Stomach (tissue), 9 donors: Measurements from ENCODE around the gene SLC22A17. TPM values are rescaled to one million over a fixed set of nuclear protein-coding genes. Genes with fewer than 3 reads are reported as not detected.

Experiments
- DNase-seq, 2 donors: peaks; one replicate each; pipeline versions ENCODE4 v3.0.0 to v3.0.0-alpha.2; 2013 to 2019
- H3K27ac ChIP-seq, 5 donors: fragments of 200-600 bp in 4 of 5; sonication (generic) in 4 of 5; one replicate each; pipeline ENCODE4 v1.5.1; 2013 to 2019; ENCODE audit warnings: mild to moderate bottlenecking in 1 of 5, moderate library complexity in 1 of 5
- H3K27me3 ChIP-seq, 3 donors: fragments of 200-600 bp; sonication (generic); one replicate each; pipeline ENCODE4 v1.5.1; 2017 to 2019; ENCODE audit warnings: mixed run types in 1 of 3
- H3K36me3 ChIP-seq, 4 donors: fragments of 200-600 bp; sonication (generic); 1 replicate in 3 of 4; 2 replicates in 1 of 4; pipeline ENCODE4 v1.5.1; 2016 to 2019
- H3K4me1 ChIP-seq, 4 donors: fragments of 200-600 bp; sonication (generic); one replicate each; pipeline ENCODE4 v1.5.1; 2016 to 2019
- H3K4me3 ChIP-seq, 4 donors: fragments of 200-600 bp; sonication (generic) in 3 of 4; one replicate each; pipeline ENCODE4 v1.5.1; 2016 to 2019; ENCODE audit warnings: mild to moderate bottlenecking in 1 of 4
- H3K9me3 ChIP-seq, 4 donors: fragments of 200-600 bp; sonication (generic); one replicate each; pipeline ENCODE4 v1.5.1; 2016 to 2019
- EP300 ChIP-seq: sonication (generic); formaldehyde crosslinking; IDR thresholded peaks from one replicate; pipeline ENCODE4 v1.6.1; 2017; ENCODE audit warnings: antibody characterized with exemption
- POLR2A ChIP-seq, 4 donors: fragments of 450-650 bp; IDR thresholded peaks; one replicate each; pipeline ENCODE4 v1.6.1; 2016; ENCODE audit warnings: antibody characterized with exemption in 4 of 4, control low read depth in 2 of 4, mild to moderate bottlenecking in 1 of 4, moderate library complexity in 1 of 4
- POLR2AphosphoS5 ChIP-seq, 3 donors: sonication (generic); formaldehyde crosslinking; IDR thresholded peaks; one replicate each; pipeline ENCODE4 v1.6.1; 2016; ENCODE audit warnings: antibody characterized with exemption in 3 of 3
- WGBS, 5 donors: extraction: QIAGEN DNeasy Blood & Tissue Kit in 3 of 5; methylation state at CpG; one replicate each; pipeline versions ENCODE4 v1.1.5 to v1.1.7; 2013 to 2018; 5-methylcytosine and 5-hydroxymethylcytosine counted together
- intact Hi-C: fragments of 100-400 bp; cut with DNase I; formaldehyde crosslinking; loops from one replicate; pipeline ENCODE4 v1.15.1; 2023; ENCODE audit warnings: low total_unique reads
- polyA plus RNA-seq, 3 donors: library from polyadenylated mRNA; stranded (reverse); fragments of 200-250 nt; gene quantifications; one replicate each; pipeline ENCODE4 v1.2.3, GENCODE V29; 2013
- total RNA-seq, 5 donors: library from RNA; depleted of rRNA; stranded (reverse); fragments of >200 nt; gene quantifications; one replicate each; pipeline versions ENCODE4 v1.1.0 to v1.2.3, GENCODE V29; 2014 to 2016
- TF ChIP-seq, protein P1 (sequence below), 7 experiments: fragments of 450-650 bp in 4 of 7; fragments of 200-600 bp in 3 of 7; sonication (generic) in 3 of 7; IDR thresholded peaks; one replicate each; pipeline ENCODE4 v1.5.1; 2016 to 2019; ENCODE audit warnings: antibody characterized with exemption in 7 of 7, control low read depth in 2 of 7, mild to moderate bottlenecking in 1 of 7
- donor health status: healthy with polysubstance abuse.
- donor health status: Bipolar disorder and iron deficiency.
- donor health status: healthy.

The SLC22A17 gene
- total and polyA plus RNA-seq, 8 donors, result 7.0 to 33.3 (median 17.2) TPM

DNA sequence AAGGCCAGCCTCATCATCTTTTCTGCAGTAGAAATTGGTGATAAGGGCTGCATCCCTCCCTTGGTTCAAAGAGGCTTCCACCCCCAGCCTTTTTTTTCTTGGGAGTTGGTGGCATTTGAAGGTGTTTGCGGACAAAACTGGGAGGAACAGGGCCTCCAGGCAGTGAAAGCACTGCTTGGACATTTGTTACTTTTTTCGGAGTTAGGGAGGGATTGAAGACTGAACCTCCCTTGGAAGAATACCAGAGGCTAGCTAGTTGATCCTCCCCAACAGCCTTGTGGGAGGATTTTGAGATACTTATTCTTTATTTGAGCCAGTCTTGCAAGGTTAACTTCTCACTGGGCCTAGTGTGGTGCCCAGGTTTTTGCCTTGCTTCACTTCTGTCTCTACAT, 28.2 kb downstream of the SLC22A17 start:
- H3K27ac ChIP-seq, result no peak overlapping the region
- H3K27me3 ChIP-seq, result no peaks in the 10 kb centered on the region
- H3K36me3 ChIP-seq, result peaks cover 27 to 40% (median 37%) of the 10 kb centered on the region in 4 donors
- DNase-seq, result no peak
- no peak for TF ChIP-seq POLR2A (IDR thresholded peaks at IDR 0.05)
- TF ChIP-seq EP300, result no peak
- TF ChIP-seq, protein P1, sequence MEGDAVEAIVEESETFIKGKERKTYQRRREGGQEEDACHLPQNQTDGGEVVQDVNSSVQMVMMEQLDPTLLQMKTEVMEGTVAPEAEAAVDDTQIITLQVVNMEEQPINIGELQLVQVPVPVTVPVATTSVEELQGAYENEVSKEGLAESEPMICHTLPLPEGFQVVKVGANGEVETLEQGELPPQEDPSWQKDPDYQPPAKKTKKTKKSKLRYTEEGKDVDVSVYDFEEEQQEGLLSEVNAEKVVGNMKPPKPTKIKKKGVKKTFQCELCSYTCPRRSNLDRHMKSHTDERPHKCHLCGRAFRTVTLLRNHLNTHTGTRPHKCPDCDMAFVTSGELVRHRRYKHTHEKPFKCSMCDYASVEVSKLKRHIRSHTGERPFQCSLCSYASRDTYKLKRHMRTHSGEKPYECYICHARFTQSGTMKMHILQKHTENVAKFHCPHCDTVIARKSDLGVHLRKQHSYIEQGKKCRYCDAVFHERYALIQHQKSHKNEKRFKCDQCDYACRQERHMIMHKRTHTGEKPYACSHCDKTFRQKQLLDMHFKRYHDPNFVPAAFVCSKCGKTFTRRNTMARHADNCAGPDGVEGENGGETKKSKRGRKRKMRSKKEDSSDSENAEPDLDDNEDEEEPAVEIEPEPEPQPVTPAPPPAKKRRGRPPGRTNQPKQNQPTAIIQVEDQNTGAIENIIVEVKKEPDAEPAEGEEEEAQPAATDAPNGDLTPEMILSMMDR (IDR thresholded peaks at IDR 0.05), result no peak
- TF ChIP-seq POLR2AphosphoS5 (IDR thresholded peaks at IDR 0.05), result no peak
- H3K4me3 ChIP-seq, result no peak overlapping the region
- peaks cover 19 to 47% (median 34%) of the 10 kb centered on the region in 4 donors for H3K4me1 ChIP-seq
- H3K9me3 ChIP-seq, result no peaks in the 10 kb centered on the region
- WGBS, 5 donors, result 85 to 100% (median 91%) methylated on average over 1 to 2 of the region's 2 CpGs
- intact Hi-C loops, result loop anchor here (10.0 kb wide), 2 partner anchors 140 to 240 kb away; partner anchors contain the start of genes AP1G2 and NGDN

DNA sequence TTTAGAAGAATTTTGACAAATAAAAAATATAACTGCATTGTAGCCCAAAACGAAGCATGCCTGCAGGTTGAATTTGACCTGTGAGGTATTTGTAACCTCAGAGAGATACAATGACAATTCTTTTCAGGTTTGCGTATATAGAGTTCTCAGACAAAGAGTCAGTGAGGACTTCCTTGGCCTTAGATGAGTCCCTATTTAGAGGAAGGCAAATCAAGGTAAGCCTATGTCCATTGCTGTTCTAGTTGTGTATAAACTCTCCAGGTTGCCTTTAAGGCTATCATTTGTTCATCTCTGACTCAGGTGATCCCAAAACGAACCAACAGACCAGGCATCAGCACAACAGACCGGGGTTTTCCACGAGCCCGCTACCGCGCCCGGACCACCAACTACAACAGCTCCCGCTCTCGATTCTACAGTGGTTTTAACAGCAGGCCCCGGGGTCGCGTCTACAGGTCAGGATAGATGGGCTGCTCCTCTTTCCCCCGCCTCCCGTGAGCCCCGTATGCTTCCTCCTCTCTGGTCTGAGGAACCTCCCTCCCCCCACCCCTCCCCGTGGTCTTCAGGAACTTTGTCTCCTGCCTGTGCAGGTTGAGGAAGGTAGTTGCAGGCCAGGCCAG, 28.7 kb downstream of the SLC22A17 start:
- Histone ChIP-seq H3K9me3 (no peaks in the 10 kb centered on the region), H3K27ac (no peak overlapping the region), H3K4me3 (no peak overlapping the region), H3K27me3 (no peaks in the 10 kb centered on the region), H3K4me1 (peaks cover 19 to 47% (median 34%) of the 10 kb centered on the region in 4 donors), H3K36me3 (peaks cover 27 to 40% (median 37%) of the 10 kb centered on the region in 4 donors)
- no peak for DNase-seq
- TF ChIP-seq POLR2AphosphoS5 (IDR thresholded peaks at IDR 0.05) (no peak), POLR2A (IDR thresholded peaks at IDR 0.05) (no peak), EP300 (no peak)
- TF ChIP-seq, protein P1 (IDR thresholded peaks at IDR 0.05), result no peak
- intact Hi-C loops, result loop anchor here (10.0 kb wide), 2 partner anchors 141 to 241 kb away; partner anchors contain the start of genes AP1G2 and NGDN
- 80 to 88% (median 84%) methylated on average over 18 of the region's 18 CpGs for WGBS, 5 donors

DNA sequence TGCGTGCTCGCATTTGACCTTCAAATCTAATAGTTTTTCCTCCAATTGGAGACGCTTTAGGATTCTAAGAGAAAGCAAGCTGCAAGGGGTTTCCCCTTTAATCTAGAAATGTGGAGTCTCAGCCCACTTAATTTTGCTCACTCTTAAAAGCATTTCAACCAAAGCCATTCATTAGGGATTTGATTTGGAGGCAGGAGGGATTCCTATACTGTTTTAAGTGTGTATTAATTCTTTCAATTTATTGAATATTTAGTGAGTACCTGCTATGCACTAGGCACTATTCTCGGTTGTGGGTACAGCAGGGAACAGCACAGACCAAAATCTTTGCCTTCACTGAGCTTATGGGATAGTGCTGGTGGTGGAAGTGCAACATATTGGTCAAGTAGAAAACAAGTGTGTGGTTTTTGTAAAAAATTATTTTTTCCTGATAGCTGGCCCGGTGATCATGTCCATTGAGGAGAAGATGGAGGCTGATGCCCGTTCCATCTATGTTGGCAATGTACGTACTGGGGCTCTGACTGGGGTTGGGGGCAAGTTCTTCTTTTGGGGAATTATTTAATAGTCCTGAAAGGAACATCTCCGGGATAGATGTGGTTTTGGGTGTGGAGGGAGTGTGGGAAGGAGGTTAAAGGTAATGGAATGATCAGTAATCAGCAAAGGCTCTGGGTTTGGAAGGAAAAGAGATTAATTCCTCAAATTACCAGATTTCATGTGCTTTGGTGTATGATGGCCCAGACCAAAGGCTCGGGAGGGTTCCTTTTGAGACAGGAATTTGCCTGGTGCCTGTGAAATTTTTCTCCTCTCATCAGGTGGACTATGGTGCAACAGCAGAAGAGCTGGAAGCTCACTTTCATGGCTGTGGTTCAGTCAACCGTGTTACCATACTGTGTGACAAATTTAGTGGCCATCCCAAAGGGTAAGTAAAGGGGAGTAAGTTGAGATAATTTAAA, 29.8 kb downstream of the SLC22A17 start:
- no peak for TF ChIP-seq EP300
- 37 to 52% (median 41%) methylated on average over 10 of the region's 10 CpGs for WGBS, 5 donors
- Histone ChIP-seq H3K9me3 (no peaks in the 10 kb centered on the region), H3K27ac (peak overlapping the region; percentile 96 to 100 (median 98)), H3K4me3 (peak overlapping the region; percentile 90 to 96 (median 92)), H3K36me3 (peaks cover 27 to 40% (median 37%) of the 10 kb centered on the region in 4 donors), H3K4me1 (peaks cover 19 to 40% (median 30%) of the 10 kb centered on the region in 4 donors), H3K27me3 (no peaks in the 10 kb centered on the region)
- intact Hi-C loops, result loop anchor here (10.0 kb wide), 2 partner anchors 142 to 242 kb away; partner anchors contain the start of genes AP1G2 and NGDN
- no peak for DNase-seq

DNA sequence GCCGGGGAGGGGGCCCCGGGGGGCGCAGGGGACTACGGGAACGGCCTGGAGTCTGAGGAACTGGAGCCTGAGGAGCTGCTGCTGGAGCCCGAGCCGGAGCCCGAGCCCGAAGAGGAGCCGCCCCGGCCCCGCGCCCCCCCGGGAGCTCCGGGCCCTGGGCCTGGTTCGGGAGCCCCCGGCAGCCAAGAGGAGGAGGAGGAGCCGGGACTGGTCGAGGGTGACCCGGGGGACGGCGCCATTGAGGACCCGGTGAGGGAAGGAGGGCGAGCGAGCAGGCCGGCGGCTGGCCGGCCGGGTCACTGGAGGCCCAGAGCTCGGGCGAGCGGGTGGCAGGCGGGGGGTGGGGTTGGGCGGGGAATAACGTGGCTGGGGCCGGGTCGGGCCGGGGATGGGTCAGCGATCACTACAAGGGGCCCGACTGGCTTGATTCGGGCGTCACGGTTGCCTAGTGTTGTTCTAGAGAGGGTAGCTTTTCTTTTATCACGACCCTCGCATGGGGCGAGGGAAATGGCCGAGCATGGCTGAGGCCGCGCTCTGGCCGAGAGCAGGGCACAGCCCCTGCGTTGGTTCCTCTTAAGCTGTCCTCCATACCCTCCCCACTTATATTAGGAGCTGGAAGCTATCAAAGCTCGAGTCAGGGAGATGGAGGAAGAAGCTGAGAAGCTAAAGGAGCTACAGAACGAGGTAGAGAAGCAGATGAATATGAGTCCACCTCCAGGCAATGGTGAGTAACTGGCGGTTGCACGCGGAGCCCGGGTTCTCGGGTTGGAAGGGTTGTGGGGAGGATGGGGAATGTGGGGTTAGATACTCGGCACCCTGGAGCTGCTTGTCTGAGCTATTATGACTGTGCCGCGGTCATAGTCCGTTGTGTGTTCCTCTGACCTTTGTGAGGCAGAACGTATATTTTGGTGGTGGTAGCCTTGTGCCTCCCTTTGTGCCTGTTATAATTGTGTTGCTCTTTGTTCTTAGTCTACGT, 30.8 kb downstream of the SLC22A17 start:
- TF ChIP-seq POLR2AphosphoS5 (IDR thresholded peaks at IDR 0.05) (peak in 1 of 3 donors; percentile 4), POLR2A (IDR thresholded peaks at IDR 0.05) (no peak)
- Histone ChIP-seq H3K4me1 (peaks cover 19 to 36% (median 29%) of the 10 kb centered on the region in 4 donors), H3K4me3 (peak overlapping the region; percentile 90 to 96 (median 92)), H3K27me3 (no peaks in the 10 kb centered on the region), H3K9me3 (no peaks in the 10 kb centered on the region), H3K36me3 (peaks cover 27 to 45% (median 42%) of the 10 kb centered on the region in 4 donors), H3K27ac (peak overlapping the region; percentile 96 to 100 (median 98))
- intact Hi-C loops, result loop anchor here (10.0 kb wide), 2 partner anchors 143 to 243 kb away; partner anchors contain the start of genes AP1G2 and NGDN
- WGBS, 5 donors, result 0 to 1% (median 1%) methylated on average over 31 to 64 of the region's 64 CpGs
- DNase-seq, result peak; percentile 52 to 66
